HCEC 1CT (cell line): ENCODE data around the gene FLVCR1.
"Not testable (repeated sequence)": the region's sequence is repeated elsewhere in the genome, so short reads cannot be mapped to it uniquely, and the experiment has no call there.

Experiments used
- DNase-seq: peaks from one replicate; pipeline ENCODE4 v3.0.0-alpha.2; 2017

Gene FLVCR1

GRCh38 chr1:212857992-212858460, at the start of gene FLVCR1:
Gene FLVCR1, plus strand, starts transcription at chr1:212858275. Its CDS starts 178 bp downstream, at chr1:212858453.
- DNase-seq, result peak; percentile 96

- DNase-seq, result peak; percentile 7
These were observed 43.3 kb upstream of the FLVCR1 start for GRCh38 chr1:212814537-212815334.

GRCh38 chr1:212816567-212817278, 41.4 kb upstream of the FLVCR1 start:
- peak; percentile 15 for DNase-seq

DNA sequence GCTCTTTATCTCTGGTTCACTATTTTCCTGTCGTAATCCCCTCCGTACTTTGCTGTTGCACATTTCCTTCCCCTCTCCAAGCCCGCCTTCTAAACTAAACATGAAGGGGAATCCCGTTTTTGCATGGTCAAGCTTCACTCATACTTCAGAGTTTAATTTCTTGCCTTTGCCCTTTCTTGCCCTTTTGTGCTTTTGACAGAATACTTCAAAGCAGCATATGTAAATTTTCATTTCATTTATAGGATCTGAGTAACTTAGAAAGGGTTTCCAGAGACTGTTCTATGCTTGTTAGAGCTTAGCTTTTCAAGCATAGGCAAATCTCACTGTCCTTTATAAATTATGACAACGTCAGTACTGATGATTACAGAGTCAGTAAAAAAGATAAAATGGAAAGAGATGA, 38.3 kb upstream of the FLVCR1 start:
- no peak for DNase-seq

DNA sequence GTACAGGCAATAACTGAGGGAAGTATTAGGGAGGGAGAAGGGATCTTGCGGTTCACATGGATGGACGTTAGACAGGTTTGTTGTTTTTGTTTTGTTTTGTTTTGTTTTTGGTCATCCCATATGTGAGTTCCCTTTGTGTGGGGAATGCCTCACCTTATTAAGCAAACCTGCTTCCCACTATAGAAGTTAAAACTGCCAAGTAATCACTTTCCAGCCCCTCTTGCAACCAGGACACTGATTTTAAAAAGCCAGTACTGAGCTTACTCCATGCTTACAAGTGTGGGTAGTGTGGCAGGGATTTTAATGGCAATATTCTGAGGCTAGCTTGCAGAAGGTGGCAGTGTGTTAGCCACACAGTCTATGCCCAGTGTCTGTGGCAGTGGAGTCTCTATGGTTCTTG, 37.1 kb upstream of the FLVCR1 start:
- DNase-seq, result no peak

DNA sequence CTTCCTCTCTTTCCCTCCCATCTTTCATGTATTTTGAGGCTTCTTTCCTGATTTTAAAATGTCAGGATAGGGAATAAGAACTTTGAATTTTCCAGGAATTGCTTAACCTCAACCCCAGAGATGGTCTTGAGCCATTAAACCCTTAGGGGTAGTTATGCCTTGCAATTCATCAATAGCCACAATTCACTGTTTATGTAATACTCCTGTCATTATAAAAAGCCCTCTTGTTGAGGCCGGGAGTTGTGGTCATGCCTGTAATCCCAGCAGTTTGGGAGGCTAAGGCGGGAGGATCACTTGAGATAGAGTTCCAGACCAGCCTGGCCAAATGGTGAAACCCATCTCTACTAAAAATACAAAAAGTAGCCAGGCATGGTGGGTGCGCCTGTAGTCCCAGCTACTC, 35.1 kb upstream of the FLVCR1 start:
- no peak for DNase-seq

- DNase-seq, result no peak
These were observed 33.9 kb upstream of the FLVCR1 start for GRCh38 chr1:212824201-212824600.

GRCh38 chr1:212825798-212826452, 32.1 kb upstream of the FLVCR1 start:
- DNase-seq, result no peak

DNA sequence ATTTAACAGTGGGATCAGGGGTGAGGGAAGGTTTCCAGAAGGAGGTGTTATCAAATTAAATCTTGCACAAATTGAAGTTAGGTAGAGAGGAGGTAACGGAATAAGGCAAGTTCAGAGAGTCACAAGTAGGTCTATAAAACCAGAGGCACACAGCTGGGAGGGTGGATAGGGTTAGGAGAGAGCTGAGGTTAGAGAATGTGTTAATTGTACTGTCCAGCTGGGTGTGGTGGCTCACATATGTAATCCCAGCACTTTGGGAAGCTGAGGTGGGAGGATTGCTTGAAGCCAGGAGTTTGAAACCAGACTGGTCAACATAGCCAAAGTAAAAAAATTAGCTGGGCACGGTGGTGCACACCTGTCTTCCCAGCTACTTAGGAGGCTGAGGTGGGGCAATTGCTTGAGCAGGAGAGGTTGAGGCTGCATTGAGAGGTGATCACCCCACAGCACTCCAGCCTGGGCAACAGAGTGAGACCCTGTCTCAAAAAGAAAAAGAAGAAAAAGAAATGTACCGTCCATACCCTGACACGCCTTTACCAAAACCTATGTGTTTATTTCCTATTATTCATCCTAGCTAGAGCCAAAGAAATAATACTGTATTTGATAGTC, 30.8 kb upstream of the FLVCR1 start:
- no peak for DNase-seq

- DNase-seq, result no peak
These were observed 30.2 kb upstream of the FLVCR1 start for GRCh38 chr1:212827831-212828278.

GRCh38 chr1:212828395-212828794, 29.7 kb upstream of the FLVCR1 start:
- DNase-seq, result no peak

- not testable (repeated sequence) for DNase-seq
These were observed 24.6 kb upstream of the FLVCR1 start for GRCh38 chr1:212833211-212834207.

DNA sequence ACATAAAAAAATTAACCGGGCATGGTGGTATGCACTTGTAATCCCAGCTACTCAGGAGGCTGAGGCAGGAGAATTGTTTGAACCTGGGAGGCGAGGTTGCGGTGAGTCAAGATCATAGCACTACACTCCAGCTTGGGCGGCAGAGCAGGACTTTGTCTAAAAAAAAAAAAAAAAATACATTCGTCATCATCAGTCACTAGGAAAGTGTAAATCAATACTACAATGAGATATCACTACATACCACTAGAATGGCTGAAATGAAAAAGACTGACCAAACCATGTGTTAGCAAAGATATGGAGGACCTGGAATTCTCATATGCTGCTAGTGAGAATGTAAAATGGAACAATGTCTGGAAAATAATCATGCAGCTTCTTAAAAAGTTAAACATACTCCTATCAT, 19.9 kb upstream of the FLVCR1 start:
- peak; percentile 7 for DNase-seq

DNA sequence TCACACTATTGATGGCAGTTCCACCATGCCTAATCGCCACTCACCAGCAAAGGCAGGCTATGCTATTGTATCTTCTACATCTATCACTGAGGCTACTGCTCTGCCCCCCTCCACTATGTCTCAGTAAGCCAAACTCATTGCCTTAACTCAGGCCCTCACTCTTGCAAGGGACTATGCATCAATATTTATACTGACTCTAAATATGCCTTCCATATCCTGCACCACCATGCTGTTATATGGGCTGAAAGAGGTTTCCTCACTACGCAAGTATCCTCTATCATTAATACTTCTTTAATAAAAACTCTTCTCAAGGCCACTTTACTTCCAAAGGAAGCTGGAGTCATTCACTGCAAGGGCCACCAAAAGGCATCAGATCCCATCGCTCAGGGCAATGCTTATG, 13.6 kb upstream of the FLVCR1 start:
- DNase-seq, result not testable (repeated sequence)

GRCh38 chr1:212847549-212847948, 10.5 kb upstream of the FLVCR1 start, which contains the start of gene SPATA45:
Gene SPATA45, minus strand, starts transcription at chr1:212847649. Its CDS starts 11,500 bp downstream, at chr1:212836149.
- DNase-seq, result no peak

DNA sequence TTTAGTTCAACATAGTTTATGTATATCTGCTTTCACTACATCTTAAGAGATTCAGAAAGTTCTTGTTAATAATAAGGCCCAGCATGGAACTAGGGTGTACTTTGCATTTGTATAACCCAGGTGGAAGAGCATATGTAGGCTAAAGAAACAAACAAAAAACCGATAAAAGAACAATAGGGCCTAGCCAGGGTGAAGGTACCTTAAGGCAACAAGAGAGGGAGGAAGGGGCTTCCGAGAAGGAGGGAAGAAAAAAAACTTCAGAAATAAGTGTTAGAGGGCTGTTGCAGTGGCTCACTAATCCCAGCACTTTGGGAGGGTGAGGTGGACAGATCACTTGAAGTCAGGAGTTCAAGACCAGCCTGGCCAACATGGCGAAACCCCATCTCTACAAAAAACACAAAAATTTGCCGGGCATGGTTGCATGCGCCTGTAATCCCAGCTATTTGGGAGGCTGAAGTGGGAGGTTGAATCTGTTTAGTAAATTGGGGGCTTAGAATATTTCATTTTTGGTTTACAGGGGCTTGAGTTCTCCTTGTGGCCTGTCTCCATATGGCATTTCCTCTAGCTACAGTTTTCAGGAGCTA, 5.9 kb upstream of the FLVCR1 start:
- no peak for DNase-seq

GRCh38 chr1:212853658-212854057, 4.4 kb upstream of the FLVCR1 start:
- DNase-seq, result no peak

DNA sequence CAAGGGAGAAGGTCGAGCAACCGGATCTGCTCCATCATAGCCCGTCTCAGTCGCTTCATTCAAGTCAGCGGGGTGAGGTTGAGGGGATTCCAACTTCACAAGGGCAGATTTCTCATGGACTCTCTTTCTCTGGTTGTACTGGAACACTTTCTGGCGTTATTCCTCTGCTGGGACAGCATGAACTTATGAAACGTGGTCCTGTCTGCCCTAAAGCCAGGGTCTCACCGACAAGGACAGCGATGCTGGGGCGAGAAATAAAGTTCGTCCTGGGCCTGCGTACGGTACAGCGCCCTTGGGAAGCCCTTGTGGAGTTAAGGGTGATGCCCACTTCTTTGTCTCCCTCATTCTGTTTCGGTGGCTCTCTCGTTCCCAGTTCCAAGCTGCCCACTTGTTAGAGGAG, 1.3 kb upstream of the FLVCR1 start:
- DNase-seq, result no peak

DNA sequence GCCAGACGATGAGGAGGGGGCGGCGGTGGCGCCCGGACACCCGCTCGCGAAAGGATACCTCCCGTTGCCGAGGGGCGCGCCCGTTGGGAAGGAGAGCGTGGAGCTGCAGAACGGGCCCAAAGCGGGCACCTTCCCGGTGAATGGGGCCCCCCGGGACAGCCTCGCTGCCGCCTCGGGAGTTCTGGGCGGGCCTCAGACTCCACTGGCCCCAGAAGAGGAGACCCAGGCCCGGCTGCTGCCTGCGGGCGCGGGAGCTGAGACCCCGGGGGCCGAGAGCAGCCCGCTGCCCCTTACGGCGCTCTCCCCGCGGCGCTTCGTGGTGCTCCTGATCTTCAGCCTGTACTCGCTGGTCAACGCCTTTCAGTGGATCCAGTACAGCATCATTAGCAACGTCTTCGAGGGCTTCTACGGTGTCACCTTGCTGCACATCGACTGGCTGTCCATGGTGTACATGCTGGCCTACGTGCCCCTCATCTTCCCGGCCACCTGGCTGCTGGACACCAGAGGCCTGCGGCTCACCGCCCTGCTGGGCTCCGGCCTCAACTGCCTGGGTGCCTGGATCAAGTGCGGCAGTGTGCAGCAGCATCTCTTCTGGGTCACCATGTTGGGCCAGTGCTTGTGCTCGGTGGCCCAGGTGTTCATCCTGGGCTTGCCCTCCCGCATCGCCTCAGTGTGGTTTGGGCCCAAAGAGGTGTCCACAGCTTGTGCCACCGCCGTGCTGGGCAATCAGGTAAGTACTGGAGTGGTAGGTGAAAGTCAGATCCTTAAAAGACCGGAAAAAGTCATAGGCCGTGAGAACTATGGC, 588 bp downstream of the FLVCR1 start:
- DNase-seq, result peak; percentile 35
